GM21825 (cell line): ENCODE data around the gene MICALL2.
A peak's percentile ranks its signal among the peaks of the same experiment; 100 is the strongest.

Experiments used
- ATAC-seq: cut with Tn5 transposase; IDR thresholded peaks from one replicate; pipeline ENCODE4 v1.9.1; 2021; ENCODE audit warnings: mild to moderate bottlenecking, moderate library complexity; ENCODE audit not compliant: unreplicated experiment

MICALL2 gene

GRCh38 chr7:1468643-1469298, 9.5 kb upstream of the MICALL2 start:
- ATAC-seq, result no peak

- no peak for ATAC-seq
Observed at GRCh38 chr7:1468203-1468602, 8.9 kb upstream of the MICALL2 start.

- no peak for ATAC-seq
Observed at GRCh38 chr7:1466524-1467271, 7.4 kb upstream of the MICALL2 start.

- ATAC-seq, result no peak
Observed at GRCh38 chr7:1464694-1465093, 5.4 kb upstream of the MICALL2 start.

- no peak for ATAC-seq
Observed at GRCh38 chr7:1463676-1464223, 4.5 kb upstream of the MICALL2 start.

GRCh38 chr7:1461646-1462375, 2.5 kb upstream of the MICALL2 start:
- no peak for ATAC-seq

GRCh38 chr7:1460821-1461645, 1.8 kb upstream of the MICALL2 start:
- ATAC-seq, result no peak

- ATAC-seq, result no peak
Observed at GRCh38 chr7:1459920-1460820, 900 bp upstream of the MICALL2 start.

- ATAC-seq, result peak; percentile 89
Observed at GRCh38 chr7:1459512-1459892, 232 bp upstream of the MICALL2 start.

GRCh38 chr7:1457949-1458682, 1.2 kb downstream of the MICALL2 start:
- ATAC-seq, result no peak

GRCh38 chr7:1457059-1457948, 2.0 kb downstream of the MICALL2 start:
- no peak for ATAC-seq

- no peak for ATAC-seq
Observed at GRCh38 chr7:1455955-1456354, 3.3 kb downstream of the MICALL2 start.

GRCh38 chr7:1455241-1455939, 3.9 kb downstream of the MICALL2 start:
- ATAC-seq, result no peak

GRCh38 chr7:1454542-1454941, 4.7 kb downstream of the MICALL2 start:
- ATAC-seq, result no peak

- ATAC-seq, result no peak
Observed at GRCh38 chr7:1452205-1452604, 7.1 kb downstream of the MICALL2 start.

- ATAC-seq, result no peak
Observed at GRCh38 chr7:1450987-1451386, 8.3 kb downstream of the MICALL2 start.

GRCh38 chr7:1450431-1450830, 8.8 kb downstream of the MICALL2 start:
- ATAC-seq, result no peak
